ENCODE data around the gene TUBGCP6. TPM values are rescaled to one million over a fixed set of nuclear protein-coding genes. Genes with fewer than 3 reads are reported as not detected.

TUBGCP6 gene
- total and polyA plus RNA-seq, 10 of the 15 experiments (the other 5 are each of a cell fraction or from before 2014, with no cell fraction given): 0.74 to 41.4 (median 19.4) TPM

GRCh38 chr22:50222508-50222907, 22.3 kb downstream of the TUBGCP6 start:
- no peaks in the 10 kb centered on the region for H3K4me1 ChIP-seq (ENCODE audit: control insufficient read depth, insufficient read depth, low read length)
- no peak overlapping the region for H2AFZ ChIP-seq (ENCODE audit: control insufficient read depth, low read depth, low read length)
- intact Hi-C loops (cut with micrococcal nuclease; ENCODE audit: unreplicated experiment) (no loop called here), in situ Hi-C loops (cut with MboI) (no loop called here)
- no peak overlapping the region for H3K9ac ChIP-seq (ENCODE audit: control insufficient read depth, insufficient read depth, low read length)
- SMC1A ChIA-PET (ENCODE audit: uncharacterized antibody, unreplicated experiment): no interaction called here
- CTCF ChIA-PET: interaction anchor here (0.7 kb wide), 1 partner anchor 74 kb away, joined by 3 read pairs; no protein-coding TSS in a partner anchor
- no peaks in the 10 kb centered on the region for H3K9me3 ChIP-seq (replicated peaks; ENCODE audit: control insufficient read depth, insufficient read depth, low read length)
- H3K79me2 ChIP-seq (ENCODE audit: control insufficient read depth, insufficient read depth, low read length): no peaks in the 10 kb centered on the region
- H4K20me1 ChIP-seq (ENCODE audit: control insufficient read depth, insufficient read depth): no peaks in the 10 kb centered on the region
- no peak for ATAC-seq
- 77% methylated on average over 8 of the region's 8 CpGs for WGBS (ENCODE audit: insufficient coverage, insufficient replicate concordance, low lambda C conversion rate, missing lambda C conversion rate)
- POLR2A ChIA-PET: no interaction called here
- H3K4me2 ChIP-seq (ENCODE audit: control insufficient read depth, insufficient read depth): no peak overlapping the region
- no peak overlapping the region for H3K27ac ChIP-seq (ENCODE audit: control insufficient read depth, insufficient read depth)
- FAIRE-seq: no peak
- peaks cover 9 to 54% of the 10 kb centered on the region in 2 experiments; a peak in 3 of 4 replicates for H3K36me3 ChIP-seq (ENCODE audit: control insufficient read depth in 2 of 2, insufficient read depth in 2 of 2, low read length in 1 of 2)
- RAD21 ChIA-PET (ENCODE audit: unreplicated experiment): no interaction called here
- no peaks in the 10 kb centered on the region for H3K27me3 ChIP-seq (replicated peaks in 1 of 2; ENCODE audit: control insufficient read depth in 2 of 2, insufficient read depth in 2 of 2, low read length in 1 of 2)
- DNase-seq (ENCODE audit: low read depth, low spot score): no peak
- no peak overlapping the region for H3K4me3 ChIP-seq
- BruUV-seq (replicated peaks): no TSS peak
- no peak for TF ChIP-seq ATF3 (IDR thresholded peaks at IDR 0.05; ENCODE audit: borderline replicate concordance, extremely low read depth, low read depth, low read length)
- no peak for TF ChIP-seq FOS (IDR thresholded peaks at IDR 0.05; ENCODE audit: borderline replicate concordance, extremely low read depth, insufficient read length)
- TF ChIP-seq WRNIP1 (IDR thresholded peaks at IDR 0.05; ENCODE audit: borderline replicate concordance, low read depth, low read length): no peak
- TF ChIP-seq MTA3 (IDR thresholded peaks at IDR 0.05; ENCODE audit: borderline replicate concordance, low read length): no peak
- TF ChIP-seq NFYA (IDR thresholded peaks at IDR 0.05; ENCODE audit: borderline replicate concordance, low read depth, low read length): no peak
- TF ChIP-seq SKIL (IDR thresholded peaks at IDR 0.05; ENCODE audit: low read depth, poor library complexity, severe bottlenecking): no peak
- TF ChIP-seq TCF12 (IDR thresholded peaks at IDR 0.05; ENCODE audit: low read depth, low read length): no peak
- TF ChIP-seq ZNF592 (IDR thresholded peaks at IDR 0.05): no peak
- TF ChIP-seq PRDM15 (CRISPR knock-in tag; IDR thresholded peaks at IDR 0.05): no peak
- no peak for TF ChIP-seq NKRF (conservative IDR thresholded peaks at IDR 0.05)
- no peak for TF ChIP-seq SIX5 (IDR thresholded peaks at IDR 0.05; ENCODE audit: low read depth, low read length, severe bottlenecking)
